Measurements from ENCODE around the gene PARVA. TPM values are rescaled to one million over a fixed set of nuclear protein-coding genes. Genes with fewer than 3 reads are reported as not detected.

PARVA gene
- total RNA-seq, 1 donor from 2014 or later: 55.9 TPM

DNA sequence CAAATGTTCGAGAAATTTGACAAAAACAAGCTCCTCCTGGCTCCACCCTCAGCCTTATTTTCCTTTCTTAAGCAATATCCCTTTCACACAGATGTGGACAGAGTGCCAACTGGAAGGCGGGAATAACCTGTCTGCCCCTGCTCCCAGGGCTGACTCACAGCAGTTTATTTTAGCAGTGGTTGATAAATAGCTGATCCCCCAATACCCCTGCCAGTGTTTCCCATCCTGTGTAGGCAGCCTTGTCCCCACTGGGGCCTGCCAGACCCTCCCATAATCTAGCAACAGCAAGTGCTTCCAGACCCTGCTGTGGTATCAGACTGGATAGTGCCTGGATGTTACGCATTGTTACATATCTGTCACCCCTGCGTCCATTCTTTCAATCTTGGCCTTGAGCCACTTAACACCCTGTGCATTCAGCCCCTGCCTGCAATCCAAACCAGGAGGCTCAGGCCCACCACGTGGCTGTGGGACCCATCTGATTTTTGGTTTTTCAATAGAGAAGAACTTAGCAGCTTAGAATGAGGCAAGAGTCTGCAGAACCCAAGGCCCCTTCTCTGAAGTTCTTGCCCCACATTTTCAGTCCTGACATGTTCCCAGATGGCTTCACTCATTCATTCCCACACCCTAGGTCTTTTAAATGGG, 53.7 kb downstream of the PARVA start:
- peak; percentile 71 for DNase-seq (ENCODE audit: low spot score)

- DNase-seq (ENCODE audit: low spot score): no peak
These were observed 55.1 kb downstream of the PARVA start for GRCh38 chr11:12432507-12432906.

DNA sequence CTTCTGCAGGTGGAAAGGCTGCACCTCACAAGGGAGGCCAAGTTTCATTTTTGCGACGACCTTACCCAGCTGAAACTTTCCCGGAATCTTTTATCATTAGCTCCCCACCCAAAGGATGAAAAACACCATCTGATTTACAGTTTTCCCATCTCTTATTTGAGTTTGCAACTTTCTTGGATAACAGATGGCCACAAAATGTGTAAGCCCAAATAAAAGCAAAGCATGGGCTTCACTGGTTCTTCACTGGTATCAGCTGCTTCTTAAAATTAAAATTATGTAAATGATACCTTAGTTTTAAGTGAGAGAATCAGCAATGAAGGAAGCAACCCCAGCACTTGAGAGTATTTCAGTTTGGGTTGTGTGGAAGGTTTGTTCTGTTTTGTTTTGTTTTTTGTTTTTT, 55.8 kb downstream of the PARVA start:
- DNase-seq (ENCODE audit: low spot score): no peak

DNA sequence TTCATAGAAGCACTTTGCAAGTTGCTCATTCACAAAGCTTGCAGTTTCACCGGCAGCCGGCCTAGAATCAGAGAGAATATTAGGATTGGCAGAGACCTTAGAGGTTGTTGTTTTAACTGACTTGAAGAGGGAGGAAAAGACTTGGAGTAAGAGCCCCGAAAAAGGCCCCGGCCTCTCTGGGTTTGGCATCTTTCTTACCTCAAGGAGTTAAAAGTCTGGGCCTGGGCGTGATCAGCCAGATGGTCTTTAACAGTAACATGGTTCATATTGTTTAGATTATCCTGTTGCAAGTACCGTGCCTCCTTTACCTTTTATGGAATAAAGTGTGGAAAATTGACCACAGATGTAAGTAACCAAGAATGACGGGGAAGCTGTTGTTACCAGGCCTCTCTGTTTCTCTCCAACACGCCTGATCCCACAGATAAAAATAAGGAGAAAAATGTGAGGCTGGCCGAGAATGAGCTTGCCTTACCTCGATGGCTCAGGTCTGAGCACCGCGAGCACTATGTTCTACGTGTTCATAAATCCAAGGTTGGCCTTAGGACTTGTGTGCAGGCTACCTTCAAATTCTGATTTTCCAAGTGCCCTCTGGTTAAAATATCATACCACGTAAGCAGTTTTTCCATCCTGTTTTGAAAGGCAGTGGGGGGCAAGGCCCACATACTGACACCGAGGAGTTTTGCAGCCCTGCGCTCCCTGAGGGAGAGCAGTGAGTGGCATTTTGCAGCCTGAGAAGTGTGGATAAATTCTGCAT, 56.4 kb downstream of the PARVA start:
- peak; percentile 80 for DNase-seq (ENCODE audit: low spot score)

- DNase-seq (ENCODE audit: low spot score): no peak
These were observed 56.9 kb downstream of the PARVA start for GRCh38 chr11:12434325-12434654.

DNA sequence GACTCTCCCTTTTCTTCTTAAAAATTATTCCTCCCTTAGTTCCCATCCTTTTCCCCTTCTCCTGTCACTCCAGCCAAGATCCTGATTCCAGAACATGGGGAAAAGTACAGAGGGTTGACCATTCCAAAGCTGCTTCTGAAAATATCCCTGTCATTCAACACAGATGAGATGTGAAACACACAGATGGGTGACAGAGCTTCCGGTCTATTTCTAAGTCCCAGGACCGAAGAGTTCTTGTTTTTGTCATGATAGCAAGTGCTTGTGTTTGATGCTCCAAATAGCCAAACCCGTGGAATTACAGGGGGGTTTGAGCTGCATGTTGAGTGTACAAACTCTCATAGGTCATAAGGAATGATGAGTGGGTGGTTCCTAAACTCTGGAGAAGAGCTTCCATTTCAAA, 57.9 kb downstream of the PARVA start:
- DNase-seq (ENCODE audit: low spot score): no peak

- DNase-seq (ENCODE audit: low spot score): no peak
These were observed 58.9 kb downstream of the PARVA start for GRCh38 chr11:12436266-12436665.

DNA sequence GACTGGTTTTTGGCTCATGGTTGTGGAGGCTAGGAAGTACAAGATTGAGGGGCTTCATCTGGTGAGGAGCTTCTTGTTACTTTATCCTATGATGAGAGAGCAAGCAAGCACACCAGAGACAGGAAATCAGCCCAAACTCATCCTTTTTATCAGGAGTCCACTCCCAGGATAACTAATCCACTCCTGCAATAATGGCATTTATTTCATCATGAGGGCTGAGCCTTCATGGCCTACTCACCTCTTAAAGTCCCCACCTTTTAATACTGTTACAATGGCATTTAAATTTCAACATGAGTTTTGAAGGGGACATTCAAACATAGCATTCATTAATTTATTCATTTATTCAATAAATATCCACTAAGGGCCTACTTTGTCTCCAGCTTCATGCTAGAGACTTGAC, 60.9 kb downstream of the PARVA start:
- no peak for DNase-seq (ENCODE audit: low spot score)

GRCh38 chr11:12439615-12440014, 62.2 kb downstream of the PARVA start:
- DNase-seq (ENCODE audit: low spot score): no peak

- no peak for DNase-seq (ENCODE audit: low spot score)
These were observed 63.2 kb downstream of the PARVA start for GRCh38 chr11:12440565-12440964.

GRCh38 chr11:12441231-12441861, 64.0 kb downstream of the PARVA start:
- peak; percentile 73 for DNase-seq (ENCODE audit: low spot score)

DNA sequence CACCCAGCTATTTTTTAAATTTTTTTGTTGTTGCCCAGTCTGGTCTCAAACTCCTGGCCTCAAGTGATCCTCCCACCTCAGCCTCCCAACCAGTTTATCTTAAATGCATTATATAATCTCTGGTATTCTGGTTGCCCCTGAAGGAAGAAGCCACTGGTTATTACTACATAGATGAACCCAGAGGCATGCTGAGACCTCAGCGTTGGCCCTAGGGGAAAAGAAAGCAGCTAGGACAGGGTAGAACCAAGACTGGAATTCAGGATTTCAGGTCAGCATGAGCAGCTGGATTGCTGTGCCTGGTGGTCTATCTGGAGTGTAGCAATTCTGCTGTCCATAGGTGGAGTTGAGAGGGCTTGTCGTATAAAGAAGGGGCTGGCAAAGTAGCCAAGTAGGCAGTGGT, 67.2 kb downstream of the PARVA start:
- no peak for DNase-seq (ENCODE audit: low spot score)

DNA sequence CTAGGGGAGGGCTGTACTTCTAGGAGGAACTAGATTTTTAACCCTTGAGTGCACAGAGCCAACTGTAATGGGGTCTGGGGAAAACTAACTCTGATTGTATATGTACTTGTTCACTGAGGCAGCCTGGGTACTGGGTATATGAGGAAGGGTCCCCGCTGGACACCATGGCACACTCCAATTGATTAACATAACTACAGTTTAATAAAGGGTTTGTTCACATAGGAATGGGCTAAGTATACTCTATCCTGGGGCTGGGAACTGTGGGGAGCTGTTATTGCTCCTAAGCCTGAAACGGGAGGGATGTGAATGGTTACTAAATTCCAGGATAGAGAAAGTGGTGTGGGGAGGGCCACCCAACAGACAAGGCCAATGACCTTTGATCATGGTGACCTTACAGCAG, 67.6 kb downstream of the PARVA start:
- DNase-seq (ENCODE audit: low spot score): no peak

GRCh38 chr11:12446863-12447262, 69.5 kb downstream of the PARVA start:
- DNase-seq (ENCODE audit: low spot score): no peak

DNA sequence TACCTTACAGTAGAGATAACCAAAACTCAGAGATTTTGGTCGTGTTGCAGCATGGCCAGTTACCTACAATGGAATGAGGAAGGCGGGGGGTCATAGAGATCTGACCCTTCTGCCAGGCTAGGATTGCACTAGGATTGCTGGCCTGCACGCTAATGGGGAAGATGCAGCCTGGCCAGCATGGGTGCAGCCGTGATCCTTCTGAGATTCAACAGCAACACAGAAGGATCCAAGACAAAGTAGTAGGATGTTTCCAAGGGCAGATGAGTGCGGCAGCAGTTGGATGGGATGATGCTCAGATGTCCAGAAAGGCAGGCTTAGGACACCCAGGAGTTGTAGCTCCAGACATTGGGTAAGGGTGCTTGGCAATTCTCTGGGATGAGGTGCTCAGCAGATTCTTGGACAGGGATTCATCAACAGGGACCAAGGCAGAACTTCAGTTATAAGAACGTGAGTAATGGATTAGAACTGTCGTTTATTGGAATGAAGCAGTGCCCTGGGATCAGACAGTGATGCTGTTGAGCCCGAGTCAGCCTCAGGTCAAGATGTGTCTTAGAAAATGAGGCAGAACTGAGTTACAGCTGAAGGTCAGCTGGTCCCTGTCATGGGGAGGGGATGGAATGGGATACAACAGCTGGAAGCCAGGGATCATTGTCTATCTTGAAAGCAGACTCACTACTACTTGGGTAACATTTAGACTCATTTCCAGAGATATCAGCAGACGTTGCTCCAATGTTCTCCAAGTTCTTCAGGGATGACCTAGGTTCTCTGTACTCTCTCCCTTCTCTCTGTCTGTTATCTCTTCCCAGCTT, 71.0 kb downstream of the PARVA start:
- DNase-seq (ENCODE audit: low spot score): peak; percentile 18

GRCh38 chr11:12449961-12450715, 72.8 kb downstream of the PARVA start:
- DNase-seq (ENCODE audit: low spot score): no peak

GRCh38 chr11:12451179-12451814, 73.9 kb downstream of the PARVA start:
- no peak for DNase-seq (ENCODE audit: low spot score)

DNA sequence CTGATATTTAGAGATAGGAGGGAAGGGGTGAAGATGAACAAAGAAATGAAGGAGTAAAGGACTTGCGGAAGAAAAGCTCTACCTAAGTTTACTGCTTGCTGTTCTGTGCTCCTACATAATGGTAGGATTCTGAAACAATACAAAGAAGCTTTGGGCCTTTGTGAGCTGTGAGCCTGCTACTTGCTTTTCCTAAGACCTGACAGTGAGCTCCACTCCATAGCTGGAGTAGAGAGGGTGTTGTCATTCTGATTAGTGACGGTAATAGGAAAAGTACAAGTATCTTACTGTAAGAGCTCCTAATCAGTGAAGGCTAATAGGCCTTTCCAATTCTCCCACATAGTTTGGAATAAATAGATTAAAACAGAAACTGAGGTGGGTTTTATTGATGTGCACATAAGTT, 75.9 kb downstream of the PARVA start:
- DNase-seq (ENCODE audit: low spot score): no peak

GRCh38 chr11:12454782-12455181, 77.4 kb downstream of the PARVA start:
- DNase-seq (ENCODE audit: low spot score): no peak

DNA sequence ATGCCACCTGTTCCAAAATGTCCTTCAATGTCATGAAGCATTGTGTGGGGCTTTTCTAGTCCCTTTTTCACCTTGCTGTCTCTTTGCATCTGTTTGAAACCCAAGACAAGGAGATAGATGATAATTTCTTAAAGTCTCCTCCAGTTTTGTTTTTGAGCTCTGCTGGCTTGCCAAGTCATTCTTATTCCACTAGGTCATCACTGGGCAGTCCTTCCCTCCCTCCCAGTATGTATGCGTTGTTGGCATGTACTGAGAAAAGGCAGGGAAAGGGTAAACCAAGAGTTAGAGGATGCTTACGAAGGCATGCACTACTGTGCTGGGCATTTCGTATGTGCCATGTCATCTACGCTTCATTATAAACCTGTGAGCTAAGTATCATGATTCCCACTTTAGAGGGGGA, 78.6 kb downstream of the PARVA start:
- peak; percentile 36 for DNase-seq (ENCODE audit: low spot score)

Data from umbilical cord (tissue), 2 donors.